ENCODE results near the gene EVC.
"Not testable (repeated sequence)": the region's sequence is repeated elsewhere in the genome, so short reads cannot be mapped to it uniquely, and the experiment has no call there.

Gene EVC

GRCh38 chr4:5836943-5837342 is 125.9 kb downstream of the EVC start:
- ATAC-seq (ENCODE audit: insufficient read depth, low read depth) = no peak
- Histone ChIP-seq H3K9ac (ENCODE audit: low read depth, low read length) (no peak overlapping the region), H3K79me2 (ENCODE audit: insufficient read depth, low read length) (no peaks in the 10 kb centered on the region), H3K27ac (ENCODE audit: low read length) (no peak overlapping the region), H2AFZ (ENCODE audit: low read depth, low read length) (no peak overlapping the region), H3K9me3 (ENCODE audit: insufficient read depth, low read length, severe bottlenecking) (no peaks in the 10 kb centered on the region), H4K20me1 (ENCODE audit: insufficient read depth, low read length) (no peaks in the 10 kb centered on the region; the same call in 1 of the 2 replicates), H3K4me1 (ENCODE audit: insufficient read depth, low read length) (no peaks in the 10 kb centered on the region), H3K36me3 (ENCODE audit: insufficient read depth, low read length) (no peaks in the 10 kb centered on the region), H3K4me3 (ENCODE audit: low read depth in 1 of 2, low read length in 2 of 2) (no peak overlapping the region), H3K4me2 (ENCODE audit: insufficient read depth, low read length) (no peak overlapping the region), H3K27me3 (ENCODE audit: insufficient read depth, low read length, poor library complexity) (no peaks in the 10 kb centered on the region)
- TF ChIP-seq CTCF (IDR thresholded peaks at IDR 0.05; ENCODE audit: borderline replicate concordance, extremely low read depth, low read length, poor library complexity, severe bottlenecking) (no peak), EZH2 (IDR thresholded peaks at IDR 0.05; ENCODE audit: borderline replicate concordance, low read depth, low read length, severe bottlenecking) (no peak)
- no peak for DNase-seq

- not testable (repeated sequence) for H3K36me3 ChIP-seq (ENCODE audit: insufficient read depth, low read length)
Observed at GRCh38 chr4:5837483-5837882, 126.5 kb downstream of the EVC start.

GRCh38 chr4:5839332-5839731 is 128.3 kb downstream of the EVC start:
- Histone ChIP-seq H3K27ac (ENCODE audit: low read length) (no peak overlapping the region), H3K9ac (ENCODE audit: low read depth, low read length) (no peak overlapping the region), H3K4me2 (ENCODE audit: insufficient read depth, low read length) (no peak overlapping the region), H3K27me3 (ENCODE audit: insufficient read depth, low read length, poor library complexity) (no peaks in the 10 kb centered on the region), H3K4me3 (ENCODE audit: low read depth in 1 of 2, low read length in 2 of 2) (no peak overlapping the region), H3K9me3 (ENCODE audit: insufficient read depth, low read length, severe bottlenecking) (no peaks in the 10 kb centered on the region), H3K79me2 (ENCODE audit: insufficient read depth, low read length) (no peaks in the 10 kb centered on the region), H4K20me1 (ENCODE audit: insufficient read depth, low read length) (no peaks in the 10 kb centered on the region; the same call in 1 of the 2 replicates), H2AFZ (ENCODE audit: low read depth, low read length) (no peak overlapping the region), H3K4me1 (ENCODE audit: insufficient read depth, low read length) (no peaks in the 10 kb centered on the region), H3K36me3 (ENCODE audit: insufficient read depth, low read length) (no peaks in the 10 kb centered on the region)
- ATAC-seq (ENCODE audit: insufficient read depth, low read depth) (no peak), DNase-seq (no peak)
- TF ChIP-seq CTCF (IDR thresholded peaks at IDR 0.05; ENCODE audit: borderline replicate concordance, extremely low read depth, low read length, poor library complexity, severe bottlenecking) (no peak), EZH2 (IDR thresholded peaks at IDR 0.05; ENCODE audit: borderline replicate concordance, low read depth, low read length, severe bottlenecking) (no peak)

More at GRCh38 chr4:5837483-5837882, 126.5 kb downstream of the EVC start:
- H4K20me1 ChIP-seq (ENCODE audit: insufficient read depth, low read length); H2AFZ ChIP-seq (ENCODE audit: low read depth, low read length); H3K4me3 ChIP-seq (ENCODE audit: low read depth in 1 of 2, low read length in 2 of 2); H3K4me2 ChIP-seq (ENCODE audit: insufficient read depth, low read length); H3K27ac ChIP-seq (ENCODE audit: low read length); H3K9ac ChIP-seq (ENCODE audit: low read depth, low read length); ATAC-seq (ENCODE audit: insufficient read depth, low read depth); H3K27me3 ChIP-seq (ENCODE audit: insufficient read depth, low read length, poor library complexity); DNase-seq; H3K9me3 ChIP-seq (ENCODE audit: insufficient read depth, low read length, severe bottlenecking); H3K4me1 ChIP-seq (ENCODE audit: insufficient read depth, low read length); H3K79me2 ChIP-seq (ENCODE audit: insufficient read depth, low read length): not testable (repeated sequence)

- no peak overlapping the region for H3K4me3 ChIP-seq (ENCODE audit: low read depth in 1 of 2, low read length in 2 of 2)
- H3K27ac ChIP-seq (ENCODE audit: low read length) = no peak overlapping the region
- H3K79me2 ChIP-seq (ENCODE audit: insufficient read depth, low read length) = no peaks in the 10 kb centered on the region
- DNase-seq (no peak), ATAC-seq (ENCODE audit: insufficient read depth, low read depth) (no peak)
- no peaks in the 10 kb centered on the region for H3K4me1 ChIP-seq (ENCODE audit: insufficient read depth, low read length)
- H3K27me3 ChIP-seq (ENCODE audit: insufficient read depth, low read length, poor library complexity) = no peaks in the 10 kb centered on the region
- no peak overlapping the region for H3K9ac ChIP-seq (ENCODE audit: low read depth, low read length)
- TF ChIP-seq EZH2 (IDR thresholded peaks at IDR 0.05; ENCODE audit: borderline replicate concordance, low read depth, low read length, severe bottlenecking) = no peak
- no peak for TF ChIP-seq CTCF (IDR thresholded peaks at IDR 0.05; ENCODE audit: borderline replicate concordance, extremely low read depth, low read length, poor library complexity, severe bottlenecking)
- H2AFZ ChIP-seq (ENCODE audit: low read depth, low read length) = no peak overlapping the region
- H3K36me3 ChIP-seq (ENCODE audit: insufficient read depth, low read length) = no peaks in the 10 kb centered on the region
- H4K20me1 ChIP-seq (ENCODE audit: insufficient read depth, low read length) = no peaks in the 10 kb centered on the region; the same call in 1 of the 2 replicates
- no peak overlapping the region for H3K4me2 ChIP-seq (ENCODE audit: insufficient read depth, low read length)
- H3K9me3 ChIP-seq (ENCODE audit: insufficient read depth, low read length, severe bottlenecking) = no peaks in the 10 kb centered on the region
Observed at GRCh38 chr4:5839751-5840674, 129.0 kb downstream of the EVC start.
